GM12875 (cell line): ENCODE results near the gene PIRT.

Source experiments
- H3K4me3 ChIP-seq: one replicate; pipeline ENCODE4 v1.5.1; 2011; ENCODE audit warnings: low read depth, low read length, control low read depth
- CTCF ChIP-seq: IDR thresholded peaks from 2 replicates; pipeline ENCODE4 v1.5.1; 2011; ENCODE audit warnings: low read depth, mild to moderate bottlenecking, control low read depth, inconsistent platforms, low read length, moderate library complexity, borderline replicate concordance; ENCODE audit not compliant: insufficient read depth

PIRT gene

GRCh38 chr17:10779609-10780008, 58.3 kb downstream of the PIRT start:
- no peak overlapping the region for H3K4me3 ChIP-seq
- no peak for TF ChIP-seq CTCF

- no peak for TF ChIP-seq CTCF
- no peak overlapping the region for H3K4me3 ChIP-seq
Measured at GRCh38 chr17:10777890-10778289, 60.0 kb downstream of the PIRT start.

GRCh38 chr17:10777131-10777807, 60.6 kb downstream of the PIRT start:
- H3K4me3 ChIP-seq: no peak overlapping the region
- no peak for TF ChIP-seq CTCF

- no peak overlapping the region for H3K4me3 ChIP-seq
- no peak for TF ChIP-seq CTCF
Measured at GRCh38 chr17:10776381-10776780, 61.5 kb downstream of the PIRT start.

GRCh38 chr17:10775740-10776356, 62.0 kb downstream of the PIRT start:
- no peak for TF ChIP-seq CTCF
- no peak overlapping the region for H3K4me3 ChIP-seq

GRCh38 chr17:10775058-10775457, 62.8 kb downstream of the PIRT start:
- TF ChIP-seq CTCF: no peak
- no peak overlapping the region for H3K4me3 ChIP-seq

- no peak for TF ChIP-seq CTCF
- no peak overlapping the region for H3K4me3 ChIP-seq
Measured at GRCh38 chr17:10773391-10773790, 64.5 kb downstream of the PIRT start.
